Measurements from ENCODE around the gene SYNDIG1L.

Gene SYNDIG1L

GRCh38 chr14:74356892-74357575, 69.0 kb downstream of the SYNDIG1L start:
- TF ChIP-seq EZH2phosphoT487 (IDR thresholded peaks at IDR 0.05; ENCODE audit: low read length), result no peak
- TF ChIP-seq CTCF (IDR thresholded peaks at IDR 0.05; ENCODE audit: low read length), result no peak
- no peak for TF ChIP-seq EZH2 (optimal IDR thresholded peaks at IDR 0.05; ENCODE audit: low read depth, low read length)

More at GRCh38 chr14:74356892-74357575, 69.0 kb downstream of the SYNDIG1L start:
- H3K4me1 ChIP-seq (ENCODE audit: low read length), result no peaks in the 10 kb centered on the region
- H3K36me3 ChIP-seq (replicated peaks; ENCODE audit: insufficient read depth, low read length), result no peaks in the 10 kb centered on the region
- DNase-seq, result no peak
- H3K9me3 ChIP-seq (replicated peaks; ENCODE audit: insufficient read depth, low read length), result no peaks in the 10 kb centered on the region
- H3K9ac ChIP-seq (ENCODE audit: low read length), result no peak overlapping the region
- no peaks in the 10 kb centered on the region for H3K79me2 ChIP-seq (ENCODE audit: low read length)
- H2AFZ ChIP-seq (ENCODE audit: low read length), result no peak overlapping the region
- no peak overlapping the region for H3K4me2 ChIP-seq (ENCODE audit: low read depth, low read length)
- no peak overlapping the region for H3K4me3 ChIP-seq (ENCODE audit: low read length)
- no peaks in the 10 kb centered on the region for H4K20me1 ChIP-seq (ENCODE audit: insufficient read depth, low read length)
- H3K27me3 ChIP-seq (replicated peaks; ENCODE audit: insufficient read depth, low read length), result no peaks in the 10 kb centered on the region
- H3K9me2 ChIP-seq (replicated peaks; ENCODE audit: insufficient read depth, low read length), result no peaks in the 10 kb centered on the region
- H3F3A ChIP-seq (ENCODE audit: insufficient read depth, low read length), result no peaks in the 10 kb centered on the region
- H3K27ac ChIP-seq (ENCODE audit: low read length), result no peak overlapping the region
